GM12878 (cell line): ENCODE measurements around the gene TBCD.

Experiments
- E4F1 ChIP-seq: fragments of 450-650 bp; IDR thresholded peaks from 2 replicates; pipeline ENCODE4 v1.6.1; 2018; ENCODE audit warnings: borderline replicate concordance, mild to moderate bottlenecking; ENCODE audit not compliant: partially characterized antibody
- EP300 ChIP-seq, 2 experiments: fragments of 150-350 bp in 1 of 2; IDR thresholded peaks; 2 replicates each; pipeline ENCODE4 v1.6.1; 2011 to 2012; ENCODE audit warnings: low read depth in 2 of 2, low read length in 2 of 2, borderline replicate concordance in 1 of 2, improper control_type of control experiment in 1 of 2, inconsistent platforms in 1 of 2; ENCODE audit not compliant: control insufficient read depth in 1 of 2
- JUND ChIP-seq: IDR thresholded peaks from 2 replicates; pipeline ENCODE4 v1.6.1; 2012; ENCODE audit warnings: low read depth, mild to moderate bottlenecking, low read length, improper control_type of control experiment, moderate library complexity
- POLR2AphosphoS5 ChIP-seq: IDR thresholded peaks from 2 replicates; pipeline ENCODE4 v1.6.1; 2011; ENCODE audit warnings: mild to moderate bottlenecking, low read length, inconsistent platforms
- RB1 ChIP-seq: fragments of 450-650 bp; formaldehyde crosslinking; IDR thresholded peaks from 2 replicates; pipeline ENCODE4 v1.6.1; 2017; ENCODE audit warnings: mild to moderate bottlenecking, borderline replicate concordance
- ZNF384 ChIP-seq: IDR thresholded peaks from 2 replicates; pipeline ENCODE4 v1.6.1; 2012; ENCODE audit warnings: low read depth, mild to moderate bottlenecking, low read length, improper control_type of control experiment, borderline replicate concordance
- TF ChIP-seq, protein P1 (sequence below), 3 experiments: IDR thresholded peaks in 2 of 3; conservative IDR thresholded peaks in 1 of 3; 2 replicates each; pipeline ENCODE4 v1.5.1; 2011; ENCODE audit warnings: low read depth in 3 of 3, low read length in 3 of 3, mild to moderate bottlenecking in 3 of 3, control low read depth in 2 of 3, moderate library complexity in 2 of 3, inconsistent platforms in 1 of 3, mixed read lengths in 1 of 3; ENCODE audit not compliant: control insufficient read depth in 2 of 3, insufficient read depth in 1 of 3; ENCODE audit errors: extremely low read depth in 1 of 3

GRCh38 chr17:82898976-82899514, 147.2 kb downstream of the TBCD start:
- TF ChIP-seq POLR2AphosphoS5 (no peak), E4F1 (no peak), RB1 (no peak), EP300 (IDR thresholded peaks at IDR 0.05; ENCODE audit: borderline replicate concordance in 1 of 2, control insufficient read depth in 1 of 2, low read depth in 2 of 2, low read length in 2 of 2) (no peak), JUND (no peak), ZNF384 (no peak)
- TF ChIP-seq, protein P1, sequence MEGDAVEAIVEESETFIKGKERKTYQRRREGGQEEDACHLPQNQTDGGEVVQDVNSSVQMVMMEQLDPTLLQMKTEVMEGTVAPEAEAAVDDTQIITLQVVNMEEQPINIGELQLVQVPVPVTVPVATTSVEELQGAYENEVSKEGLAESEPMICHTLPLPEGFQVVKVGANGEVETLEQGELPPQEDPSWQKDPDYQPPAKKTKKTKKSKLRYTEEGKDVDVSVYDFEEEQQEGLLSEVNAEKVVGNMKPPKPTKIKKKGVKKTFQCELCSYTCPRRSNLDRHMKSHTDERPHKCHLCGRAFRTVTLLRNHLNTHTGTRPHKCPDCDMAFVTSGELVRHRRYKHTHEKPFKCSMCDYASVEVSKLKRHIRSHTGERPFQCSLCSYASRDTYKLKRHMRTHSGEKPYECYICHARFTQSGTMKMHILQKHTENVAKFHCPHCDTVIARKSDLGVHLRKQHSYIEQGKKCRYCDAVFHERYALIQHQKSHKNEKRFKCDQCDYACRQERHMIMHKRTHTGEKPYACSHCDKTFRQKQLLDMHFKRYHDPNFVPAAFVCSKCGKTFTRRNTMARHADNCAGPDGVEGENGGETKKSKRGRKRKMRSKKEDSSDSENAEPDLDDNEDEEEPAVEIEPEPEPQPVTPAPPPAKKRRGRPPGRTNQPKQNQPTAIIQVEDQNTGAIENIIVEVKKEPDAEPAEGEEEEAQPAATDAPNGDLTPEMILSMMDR (IDR thresholded peaks at IDR 0.05 in 2 of 3, conservative IDR thresholded peaks at IDR 0.05 in 1 of 3; ENCODE audit: control insufficient read depth in 2 of 3, extremely low read depth in 1 of 3, insufficient read depth in 1 of 3, low read depth in 3 of 3, low read length in 3 of 3): no peak
